Measurements from ENCODE around the gene WFDC5. TPM values are rescaled to one million over a fixed set of nuclear protein-coding genes. Genes with fewer than 3 reads are reported as not detected.

The WFDC5 gene
- total and polyA plus RNA-seq, 2 donors (not counting 3 experiments of a cell fraction or from before 2014, with no cell fraction given) = not detected

- dilution Hi-C loops (cut with MboI; ENCODE audit: extremely low pct_ligation_motif_present, low sequenced_read_pairs) = no loop called here
- BruUV-seq (replicated peaks) = no TSS peak
- Histone ChIP-seq H3K4me3 (replicated peaks in 1 of 3; ENCODE audit: insufficient read depth in 1 of 3, low read depth in 1 of 3, low read length in 3 of 3) (no peak overlapping the region), H3K9me1 (replicated peaks; ENCODE audit: control insufficient read depth, extremely low read depth, insufficient read depth, low read length) (no peaks in the 10 kb centered on the region), H3K9ac (replicated peaks; ENCODE audit: extremely low read depth, insufficient read depth, low read length) (no peak overlapping the region), H3K4me2 (ENCODE audit: insufficient read depth, low read length) (no peak overlapping the region), H3K36me3 (ENCODE audit: control insufficient read depth in 2 of 2, extremely low read depth in 1 of 2, insufficient read depth in 2 of 2, low read length in 2 of 2) (no peaks in the 10 kb centered on the region), H3K4me1 (ENCODE audit: control insufficient read depth, extremely low read depth, insufficient read depth, low read length) (peaks cover 3% of the 10 kb centered on the region), H2AFZ (ENCODE audit: low read depth, low read length) (no peak overlapping the region), H3K27ac (ENCODE audit: insufficient read depth, low read depth, low read length) (no peak overlapping the region), H3K79me2 (ENCODE audit: control insufficient read depth, insufficient read depth, low read length) (no peaks in the 10 kb centered on the region), H3K27me3 (ENCODE audit: control insufficient read depth in 2 of 2, insufficient read depth in 2 of 2, low read length in 2 of 2) (peaks cover 1 to 7% of the 10 kb centered on the region in 2 experiments), H3K9me3 (replicated peaks; ENCODE audit: control insufficient read depth, insufficient read depth, low read length) (no peaks in the 10 kb centered on the region), H4K20me1 (replicated peaks; ENCODE audit: control insufficient read depth, extremely low read depth, insufficient read depth, low read length) (no peaks in the 10 kb centered on the region)
- DNase-seq (ENCODE audit: low read depth, low spot score) (peak; percentile 41), FAIRE-seq (peak; percentile 79)
- CTCF ChIA-PET = interaction anchor here (0.8 to 9.5 kb wide), 6 partner anchors 7 to 61 kb away, joined by 3 to 187 read pairs (median 6); partner anchors contain the start of gene KCNS1
- POLR2A ChIA-PET = no interaction called here
- intact Hi-C loops (cut with micrococcal nuclease) = no loop called here
- TF ChIP-seq JUN (IDR thresholded peaks at IDR 0.05; ENCODE audit: borderline replicate concordance, insufficient read depth, insufficient read length, low read depth) (no peak), FOS (IDR thresholded peaks at IDR 0.05; ENCODE audit: borderline replicate concordance, insufficient read depth, low read length) (peak; percentile 50)
These were observed 10.2 kb downstream of the WFDC5 start for GRCh38 chr20:45104786-45105185.

- Histone ChIP-seq H3K36me3 (ENCODE audit: control insufficient read depth in 2 of 2, extremely low read depth in 1 of 2, insufficient read depth in 2 of 2, low read length in 2 of 2) (no peaks in the 10 kb centered on the region), H3K4me2 (ENCODE audit: insufficient read depth, low read length) (no peak overlapping the region), H2AFZ (ENCODE audit: low read depth, low read length) (no peak overlapping the region), H3K9me3 (replicated peaks; ENCODE audit: control insufficient read depth, insufficient read depth, low read length) (no peaks in the 10 kb centered on the region), H3K27ac (ENCODE audit: insufficient read depth, low read depth, low read length) (no peak overlapping the region), H3K4me1 (ENCODE audit: control insufficient read depth, extremely low read depth, insufficient read depth, low read length) (peaks cover 3% of the 10 kb centered on the region), H3K79me2 (ENCODE audit: control insufficient read depth, insufficient read depth, low read length) (no peaks in the 10 kb centered on the region), H3K27me3 (ENCODE audit: control insufficient read depth in 2 of 2, insufficient read depth in 2 of 2, low read length in 2 of 2) (peaks cover 8 to 19% of the 10 kb centered on the region in 2 experiments), H4K20me1 (replicated peaks; ENCODE audit: control insufficient read depth, extremely low read depth, insufficient read depth, low read length) (no peaks in the 10 kb centered on the region), H3K9me1 (replicated peaks; ENCODE audit: control insufficient read depth, extremely low read depth, insufficient read depth, low read length) (no peaks in the 10 kb centered on the region), H3K4me3 (replicated peaks in 1 of 3; ENCODE audit: insufficient read depth in 1 of 3, low read depth in 1 of 3, low read length in 3 of 3) (no peak overlapping the region), H3K9ac (replicated peaks; ENCODE audit: extremely low read depth, insufficient read depth, low read length) (no peak overlapping the region)
- dilution Hi-C loops (cut with MboI; ENCODE audit: extremely low pct_ligation_motif_present, low sequenced_read_pairs) (no loop called here), intact Hi-C loops (cut with micrococcal nuclease) (no loop called here)
- no peak for DNase-seq (ENCODE audit: low read depth, low spot score)
- CTCF ChIA-PET = interaction anchor here (1.0 to 12.2 kb wide), 6 partner anchors 9 to 668 kb away, joined by 3 to 411 read pairs (median 4); no protein-coding TSS in a partner anchor
- TF ChIP-seq JUN (IDR thresholded peaks at IDR 0.05; ENCODE audit: borderline replicate concordance, insufficient read depth, insufficient read length, low read depth) (no peak), FOS (IDR thresholded peaks at IDR 0.05; ENCODE audit: borderline replicate concordance, insufficient read depth, low read length) (no peak), GATA2 (IDR thresholded peaks at IDR 0.05; ENCODE audit: insufficient read depth, insufficient read length, low read depth, low read length) (no peak), CTCF (IDR thresholded peaks at IDR 0.05; ENCODE audit: extremely low read depth in 1 of 2, insufficient read depth in 1 of 2, low read depth in 1 of 2, low read length in 2 of 2) (no peak), POLR2AphosphoS5 (IDR thresholded peaks at IDR 0.05; ENCODE audit: insufficient read depth, low read depth, low read length) (no peak), POLR2A (IDR thresholded peaks at IDR 0.05; ENCODE audit: low read depth, low read length) (no peak), EZH2 (IDR thresholded peaks at IDR 0.05; ENCODE audit: borderline replicate concordance, low read depth, low read length, severe bottlenecking) (no peak), MYC (IDR thresholded peaks at IDR 0.05; ENCODE audit: low read depth, low read length) (no peak), MAX (IDR thresholded peaks at IDR 0.05; ENCODE audit: insufficient read depth, insufficient read length) (no peak)
- POLR2A ChIA-PET = no interaction called here
- BruUV-seq (replicated peaks) = no TSS peak
- FAIRE-seq = no peak
These were observed 11.9 kb downstream of the WFDC5 start for GRCh38 chr20:45103072-45103471.
